ES-I3 (cell line): ENCODE measurements around the gene SAMD11.
A peak's percentile ranks its signal among the peaks of the same experiment; 100 is the strongest.

Experiments
- H3K36me3 ChIP-seq: 2 replicates; pipeline ENCODE4 v1.6.1; 2013; ENCODE audit warnings: mild to moderate bottlenecking, low read length, control low read depth, moderate library complexity; ENCODE audit not compliant: insufficient read depth
- H3K4me1 ChIP-seq: 2 replicates; pipeline ENCODE4 v1.6.1; 2013; ENCODE audit warnings: mild to moderate bottlenecking, control low read depth, low read length; ENCODE audit not compliant: insufficient read depth
- H3K9ac ChIP-seq: 2 replicates; pipeline ENCODE4 v1.6.1; 2013; ENCODE audit warnings: low read depth, mild to moderate bottlenecking, low read length, moderate library complexity
- H3K9me3 ChIP-seq: 2 replicates; pipeline ENCODE4 v1.6.1; 2013; ENCODE audit warnings: mild to moderate bottlenecking, low read length, moderate library complexity; ENCODE audit not compliant: control insufficient read depth, insufficient read depth

SAMD11 gene

DNA sequence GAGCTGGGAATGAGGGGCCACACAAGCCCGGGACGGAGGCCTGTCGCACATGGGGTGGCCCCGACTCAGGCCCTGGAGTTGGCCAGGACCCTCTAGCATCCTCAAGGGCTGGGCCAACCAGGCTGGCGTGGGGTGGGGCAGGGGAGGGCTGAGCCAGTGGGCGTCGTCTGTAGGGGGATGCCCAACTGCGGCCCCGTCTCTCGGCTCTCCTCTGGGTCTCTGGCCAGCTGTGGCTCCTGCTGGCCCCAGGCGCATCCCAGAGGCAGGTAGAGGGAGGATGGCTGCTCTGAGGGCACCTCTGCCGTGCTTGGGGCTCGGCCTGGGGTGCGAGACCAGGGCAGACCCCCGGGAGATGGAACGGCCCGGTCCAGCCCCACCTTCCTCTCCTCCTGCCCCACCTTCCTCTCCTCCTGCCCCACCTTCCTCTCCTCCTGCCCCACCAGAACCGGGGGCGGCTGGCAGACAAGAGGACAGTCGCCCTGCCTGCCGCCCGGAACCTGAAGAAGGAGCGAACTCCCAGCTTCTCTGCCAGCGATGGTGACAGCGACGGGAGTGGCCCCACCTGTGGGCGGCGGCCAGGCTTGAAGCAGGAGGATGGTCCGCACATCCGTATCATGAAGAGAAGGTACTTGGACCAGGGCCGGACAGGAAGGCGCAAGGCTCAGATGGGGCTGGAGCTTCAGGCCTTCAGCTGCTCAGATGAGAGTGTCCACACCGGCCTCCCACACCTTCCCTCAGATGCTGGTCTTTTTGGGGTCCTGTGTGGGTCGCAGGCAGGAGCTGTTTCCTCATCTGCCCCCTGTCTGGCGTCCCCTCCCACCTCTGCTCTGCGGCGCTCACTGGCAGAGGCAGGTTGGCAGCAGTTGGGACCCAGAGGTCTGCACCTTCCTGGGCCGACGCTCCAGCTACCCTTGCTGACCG is 6.2 kb downstream of the SAMD11 start:
- no peak overlapping the region for H3K9ac ChIP-seq
- H3K4me1 ChIP-seq, result peaks cover 1% of the 10 kb centered on the region; the same call in 1 of the 2 replicates
- H3K36me3 ChIP-seq, result no peaks in the 10 kb centered on the region
- H3K9me3 ChIP-seq, result no peaks in the 10 kb centered on the region

DNA sequence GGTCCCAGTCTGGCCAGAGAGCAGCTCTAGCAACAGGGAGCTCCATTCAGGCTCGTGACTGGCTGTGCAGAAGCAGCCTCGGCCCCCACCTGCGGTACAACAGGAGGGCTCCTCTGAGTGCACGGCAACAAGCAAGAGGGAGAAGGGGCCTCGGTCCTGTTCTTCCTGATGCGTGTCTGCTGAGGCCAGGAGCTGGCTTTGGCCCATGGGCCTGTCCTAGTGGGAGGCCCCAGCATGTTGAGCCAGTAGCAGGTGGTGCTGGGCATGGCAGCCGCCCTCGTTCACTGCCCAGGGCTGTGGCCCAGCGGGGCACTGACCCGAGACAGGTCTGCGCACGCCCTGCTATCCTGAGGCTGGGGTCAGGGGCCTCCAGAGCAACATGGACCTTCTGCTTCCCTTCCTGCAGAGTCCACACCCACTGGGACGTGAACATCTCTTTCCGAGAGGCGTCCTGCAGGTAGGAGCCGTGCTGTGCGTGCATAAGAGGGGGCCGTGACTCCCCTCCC is 7.0 kb downstream of the SAMD11 start:
- Histone ChIP-seq H3K36me3 (no peaks in the 10 kb centered on the region), H3K9ac (no peak overlapping the region), H3K9me3 (no peaks in the 10 kb centered on the region), H3K4me1 (peaks cover 8% of the 10 kb centered on the region; the same call in 1 of the 2 replicates)

DNA sequence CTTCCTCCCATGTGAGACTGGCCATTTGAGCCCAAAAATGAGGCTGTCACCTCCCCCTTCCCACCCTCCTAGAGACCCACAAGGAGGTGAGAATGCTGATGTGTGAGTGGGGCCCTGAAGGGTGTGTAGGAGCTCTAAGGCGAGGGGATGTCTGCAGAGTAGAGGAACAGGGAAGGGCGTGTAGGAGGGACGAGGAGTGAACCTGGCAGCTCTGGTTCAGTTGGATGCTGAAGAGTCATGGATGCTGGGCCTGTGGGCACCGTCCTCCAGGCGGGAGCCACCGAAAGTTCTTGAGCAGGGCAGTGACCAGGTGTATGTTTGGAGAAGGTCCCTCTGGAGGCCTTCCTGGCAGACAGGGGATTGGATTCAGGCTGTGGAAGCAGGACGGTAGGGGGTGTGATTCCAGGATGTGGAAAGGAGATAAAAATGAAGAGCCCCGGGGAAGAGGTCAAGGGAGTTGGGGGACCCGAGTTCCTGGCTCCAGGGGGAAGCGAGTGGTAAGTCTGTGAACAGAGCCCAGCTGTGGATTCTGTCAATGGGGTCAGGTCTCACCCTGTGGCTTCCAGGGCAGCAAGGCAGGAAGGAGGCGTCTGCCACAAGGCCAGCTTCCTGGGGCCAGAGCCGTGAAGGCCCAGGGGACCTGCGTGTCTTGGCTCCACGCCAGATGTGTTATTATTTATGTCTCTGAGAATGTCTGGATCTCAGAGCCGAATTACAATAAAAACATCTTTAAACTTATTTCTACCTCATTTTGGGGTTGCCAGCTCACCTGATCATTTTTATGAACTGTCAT is 7.9 kb downstream of the SAMD11 start:
- H3K36me3 ChIP-seq, result no peaks in the 10 kb centered on the region

DNA sequence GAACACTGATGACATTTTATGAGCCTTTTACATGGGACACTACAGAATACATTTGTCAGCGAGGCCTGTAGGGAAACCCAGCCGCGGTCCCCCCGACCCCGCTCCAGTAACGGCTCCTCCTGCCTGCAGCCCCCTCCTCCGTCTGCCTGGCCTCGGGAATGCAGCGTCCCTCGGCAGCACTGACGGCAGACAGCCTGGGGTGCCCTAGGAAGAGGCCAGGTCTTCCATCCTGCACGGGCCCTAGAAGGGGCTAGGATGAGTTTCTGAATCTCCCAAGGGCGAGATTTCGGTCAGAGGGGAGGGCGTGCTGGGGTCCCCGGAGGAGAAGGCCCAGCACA is 8.4 kb downstream of the SAMD11 start:
- Histone ChIP-seq H3K4me1 (peaks cover 8% of the 10 kb centered on the region; the same call in 1 of the 2 replicates), H3K9ac (no peak overlapping the region), H3K9me3 (no peaks in the 10 kb centered on the region), H3K36me3 (no peaks in the 10 kb centered on the region)

More for the DNA sequence above, 7.9 kb downstream of the SAMD11 start:
- Histone ChIP-seq H3K4me1 (peaks cover 8% of the 10 kb centered on the region; the same call in 1 of the 2 replicates), H3K9me3 (no peaks in the 10 kb centered on the region), H3K9ac (no peak overlapping the region)

DNA sequence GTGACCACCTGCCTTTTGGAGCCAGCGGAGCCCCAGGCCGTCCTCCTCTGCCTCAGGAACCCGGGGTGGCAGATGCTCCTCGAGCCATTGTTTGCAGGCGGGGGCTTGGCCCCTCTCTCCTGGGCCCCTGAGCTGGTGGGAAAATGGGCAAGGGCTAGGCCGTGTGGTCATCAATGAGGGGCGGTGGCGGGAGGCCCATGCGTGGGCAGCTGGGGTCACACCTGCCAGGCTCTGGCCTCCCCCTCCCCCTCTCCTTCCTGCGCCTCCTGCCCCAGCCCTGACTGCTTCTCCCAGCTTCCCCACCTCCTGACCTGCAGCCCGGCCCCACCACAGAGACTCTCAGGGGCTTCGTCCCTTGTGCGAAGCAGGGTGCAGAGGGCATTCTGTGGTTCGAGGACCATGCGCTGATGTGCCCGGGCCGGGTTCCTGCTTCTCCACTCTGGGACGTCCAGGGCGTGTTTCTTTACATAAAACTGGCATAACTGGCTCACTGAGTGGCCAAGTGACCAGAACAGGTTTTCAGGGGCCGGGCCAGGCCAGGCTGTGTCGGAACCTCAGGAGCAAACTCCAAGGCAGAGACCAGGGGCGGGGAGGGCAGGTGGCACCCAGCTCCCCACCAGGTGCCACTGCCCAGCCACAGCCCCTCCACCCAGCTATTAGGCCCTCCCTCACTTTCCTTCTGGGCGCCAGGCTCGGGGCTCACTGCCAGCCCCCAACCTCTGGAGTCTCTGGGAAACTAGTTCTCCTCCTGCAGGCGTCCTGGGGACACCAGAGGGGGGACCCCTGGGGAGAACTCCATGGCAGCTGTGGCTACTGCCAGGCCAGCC is 9.3 kb downstream of the SAMD11 start:
- peaks cover 8% of the 10 kb centered on the region; the same call in 1 of the 2 replicates for H3K4me1 ChIP-seq
- no peaks in the 10 kb centered on the region for H3K36me3 ChIP-seq
- H3K9me3 ChIP-seq, result no peaks in the 10 kb centered on the region
- no peak overlapping the region for H3K9ac ChIP-seq

DNA sequence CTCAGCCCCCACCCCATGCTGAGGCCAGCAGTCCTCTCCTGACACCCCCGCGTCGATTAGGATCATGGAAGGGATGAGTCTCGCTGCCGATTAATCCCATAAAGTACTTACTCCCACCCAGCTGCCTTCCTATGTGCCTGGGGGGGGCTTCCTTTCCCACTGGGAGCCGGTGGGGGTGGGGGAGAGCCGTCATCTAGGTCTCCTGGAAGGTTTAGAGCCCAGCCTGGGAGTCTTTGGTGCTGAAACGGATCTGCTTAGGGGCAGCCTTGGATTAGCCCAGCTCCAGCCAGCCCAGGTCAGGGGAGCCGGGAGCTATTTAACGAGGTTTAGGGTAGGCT is 9.8 kb downstream of the SAMD11 start:
- no peak overlapping the region for H3K9ac ChIP-seq
- peaks cover 8% of the 10 kb centered on the region; the same call in 1 of the 2 replicates for H3K4me1 ChIP-seq
- H3K36me3 ChIP-seq, result no peaks in the 10 kb centered on the region
- no peaks in the 10 kb centered on the region for H3K9me3 ChIP-seq

DNA sequence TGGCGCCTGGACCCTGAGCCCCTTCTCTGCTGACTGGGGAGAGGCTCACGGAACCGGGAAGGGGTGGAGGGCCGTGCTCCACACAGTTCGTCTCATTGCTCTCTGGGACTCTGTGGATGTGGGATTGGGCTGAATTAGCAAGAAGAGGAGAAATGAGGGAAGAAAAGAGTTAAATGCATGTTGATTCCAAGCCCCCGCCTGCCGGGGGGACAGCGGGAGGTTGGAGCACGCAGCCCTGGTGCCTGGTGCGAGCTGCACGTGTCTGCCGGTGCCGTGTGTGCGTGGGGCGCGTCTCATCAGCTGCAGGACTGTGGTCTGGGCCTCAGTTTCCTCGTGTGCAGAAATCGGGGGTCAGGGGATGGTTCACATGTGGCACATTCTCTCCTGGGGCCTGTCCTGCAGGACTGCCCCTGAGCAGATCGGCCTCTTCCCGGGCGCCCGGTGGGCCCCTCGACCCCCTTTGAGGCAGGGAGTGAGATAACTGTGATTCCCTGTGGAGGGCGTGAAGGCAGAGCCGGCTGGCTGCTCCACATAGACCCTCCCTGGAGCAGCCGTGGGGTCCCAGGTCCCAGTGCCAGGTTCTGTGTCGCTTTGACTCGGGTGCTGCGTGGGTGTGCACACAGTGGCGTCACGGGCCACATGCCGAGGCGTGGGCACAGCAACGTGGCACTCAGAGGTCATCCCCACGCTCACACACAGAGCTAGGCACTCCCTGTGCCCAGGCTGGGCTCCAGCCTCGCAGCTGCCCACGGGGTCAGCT is 11.4 kb downstream of the SAMD11 start:
- Histone ChIP-seq H3K9me3 (no peaks in the 10 kb centered on the region), H3K9ac (no peak overlapping the region; the same call in 1 of the 2 replicates), H3K36me3 (no peaks in the 10 kb centered on the region), H3K4me1 (peaks cover 18% of the 10 kb centered on the region; the same call in 1 of the 2 replicates)

DNA sequence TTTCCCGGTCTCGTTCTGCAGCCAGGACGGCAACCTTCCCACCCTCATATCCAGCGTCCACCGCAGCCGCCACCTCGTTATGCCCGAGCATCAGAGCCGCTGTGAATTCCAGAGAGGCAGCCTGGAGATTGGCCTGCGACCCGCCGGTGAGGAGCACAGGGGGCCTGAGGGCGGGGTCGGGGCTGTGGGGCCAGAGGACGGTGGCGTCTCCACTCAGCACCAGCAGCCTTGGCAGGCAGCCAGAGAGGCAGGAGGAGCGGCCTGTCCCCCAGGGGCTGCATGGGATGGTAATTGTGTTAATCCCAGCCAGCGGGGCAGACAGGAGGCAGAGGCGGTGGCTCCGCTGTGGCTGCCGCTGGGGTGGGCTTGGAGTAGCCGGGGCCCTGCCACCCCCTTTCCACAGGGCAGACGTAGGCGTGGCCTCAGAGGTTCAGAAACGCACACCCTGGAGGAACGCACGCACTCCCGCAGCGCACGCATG is 12.1 kb downstream of the SAMD11 start:
- Histone ChIP-seq H3K9me3 (no peaks in the 10 kb centered on the region), H3K36me3 (no peaks in the 10 kb centered on the region), H3K4me1 (peaks cover 18% of the 10 kb centered on the region; the same call in 1 of the 2 replicates), H3K9ac (peak overlapping the region; percentile 18; the same call in 1 of the 2 replicates)

DNA sequence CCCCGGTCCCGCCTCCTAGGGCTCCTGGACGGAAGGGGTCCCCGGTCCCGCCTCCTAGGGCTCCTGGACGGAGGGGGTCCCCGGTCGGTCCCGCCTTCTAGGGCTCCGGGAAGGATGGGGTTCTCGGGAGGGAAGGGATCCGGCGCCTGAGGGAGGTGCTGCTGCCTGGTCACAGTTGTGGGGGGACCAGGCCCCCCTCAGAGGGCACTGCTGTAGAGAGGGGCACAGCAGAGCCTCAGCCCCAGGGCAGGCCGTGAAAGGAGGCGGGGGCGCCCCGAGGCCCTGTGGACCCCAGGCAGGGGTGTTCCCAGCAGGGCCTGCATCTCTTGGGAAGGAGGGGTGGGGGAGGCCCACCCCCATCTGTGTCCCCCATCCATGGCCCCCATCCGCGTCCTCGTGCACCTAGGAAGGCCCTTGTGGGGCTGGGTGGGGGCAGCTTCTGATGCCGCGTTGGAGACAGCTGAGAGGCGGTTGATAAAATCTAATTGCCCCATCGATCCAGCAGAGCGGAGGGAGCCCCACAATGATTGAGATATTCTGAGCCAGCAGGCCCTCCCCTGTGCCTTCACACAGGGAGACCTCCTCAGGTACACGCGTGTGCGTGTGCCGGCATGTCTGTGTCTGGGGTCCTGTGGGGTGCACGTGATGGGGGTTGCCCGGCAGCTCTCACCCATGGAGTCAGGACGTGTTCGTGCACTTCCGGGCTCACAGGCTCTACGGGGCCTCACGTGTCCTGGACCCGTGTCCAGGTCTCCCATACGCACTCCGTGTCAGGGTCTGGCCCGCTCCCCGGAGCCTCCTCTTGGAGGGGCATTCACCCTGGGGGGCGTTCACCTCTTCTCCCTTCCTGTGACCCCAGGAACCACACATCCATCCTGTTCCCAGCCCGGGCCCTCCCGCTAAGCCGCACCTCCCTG is 12.9 kb downstream of the SAMD11 start:
- peaks cover 18% of the 10 kb centered on the region; the same call in 1 of the 2 replicates for H3K4me1 ChIP-seq
- no peak overlapping the region for H3K9ac ChIP-seq
- H3K36me3 ChIP-seq, result no peaks in the 10 kb centered on the region
- H3K9me3 ChIP-seq, result no peaks in the 10 kb centered on the region

DNA sequence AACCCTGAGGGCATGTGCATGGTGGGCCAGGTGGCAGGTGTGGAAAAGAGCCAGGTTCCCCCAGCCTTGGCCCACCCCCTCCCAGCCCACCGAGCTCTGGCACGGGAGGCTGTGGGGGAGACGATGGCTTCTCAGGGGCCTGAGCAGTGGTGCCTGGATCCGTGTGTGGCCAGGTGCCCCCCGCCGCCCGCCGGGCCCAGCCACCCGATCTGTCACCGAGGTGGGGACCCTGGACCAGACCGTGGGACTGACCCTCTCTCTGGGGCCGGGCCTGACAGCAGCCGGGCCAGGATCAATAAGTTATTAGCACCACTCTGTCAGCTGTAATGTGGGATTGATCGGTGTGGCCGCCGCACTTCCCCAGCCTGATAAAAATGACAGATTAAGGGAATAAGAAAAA is 13.8 kb downstream of the SAMD11 start:
- H3K36me3 ChIP-seq, result no peaks in the 10 kb centered on the region
- H3K9me3 ChIP-seq, result no peaks in the 10 kb centered on the region
- no peak overlapping the region for H3K9ac ChIP-seq
- H3K4me1 ChIP-seq, result peaks cover 18% of the 10 kb centered on the region; the same call in 1 of the 2 replicates

DNA sequence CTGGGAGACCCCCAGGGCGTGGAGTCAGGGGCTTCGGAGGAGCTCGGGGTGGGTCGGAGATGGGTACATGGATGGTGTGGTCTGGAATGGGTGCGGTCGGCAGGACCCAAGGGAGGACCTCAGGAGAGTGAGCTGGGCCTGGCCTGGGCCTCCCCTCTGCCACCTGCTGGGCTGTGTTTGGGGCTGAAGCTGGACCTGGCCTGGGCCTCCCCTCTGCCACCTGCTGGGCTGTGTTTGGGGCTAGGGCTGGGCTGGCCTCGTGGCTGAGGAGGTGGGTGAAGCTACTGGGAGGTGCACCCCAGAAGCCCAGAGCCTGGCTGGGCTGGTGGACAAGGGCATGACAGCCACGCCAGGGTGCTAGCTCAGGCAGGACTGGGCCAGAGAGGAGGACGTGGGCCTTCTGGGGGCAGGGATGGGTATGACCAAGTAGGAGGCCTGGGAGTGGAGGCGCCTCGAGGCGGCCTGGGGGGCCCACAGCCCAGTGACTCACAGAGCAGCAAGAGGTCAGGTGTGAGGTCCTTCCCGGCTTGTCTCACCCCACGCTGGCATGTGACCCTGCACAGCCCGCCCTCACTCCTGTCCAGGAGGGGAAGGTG is 14.5 kb downstream of the SAMD11 start:
- Histone ChIP-seq H3K36me3 (no peaks in the 10 kb centered on the region), H3K4me1 (peaks cover 18% of the 10 kb centered on the region; the same call in 1 of the 2 replicates), H3K9ac (no peak overlapping the region), H3K9me3 (no peaks in the 10 kb centered on the region)
